Measurements from ENCODE around the gene FHIP1B.

The FHIP1B gene

GRCh38 chr11:6270584-6271246 lies 36.3 kb upstream of the FHIP1B start:
- TF ChIP-seq CEBPB (IDR thresholded peaks at IDR 0.05) (no peak), USF1 (IDR thresholded peaks at IDR 0.05) (no peak), REST (IDR thresholded peaks at IDR 0.05; ENCODE audit: low read depth) (no peak), EP300 (IDR thresholded peaks at IDR 0.05; ENCODE audit: borderline replicate concordance) (no peak), TCF12 (IDR thresholded peaks at IDR 0.05; ENCODE audit: low read depth) (no peak), YY1 (IDR thresholded peaks at IDR 0.05; ENCODE audit: low read depth) (no peak), EGR1 (IDR thresholded peaks at IDR 0.05) (no peak), ZBTB7A (IDR thresholded peaks at IDR 0.05; ENCODE audit: low read depth) (no peak), FOXM1 (IDR thresholded peaks at IDR 0.05; ENCODE audit: borderline replicate concordance, low read depth) (no peak), RAD21 (IDR thresholded peaks at IDR 0.05; ENCODE audit: low read depth) (no peak), CREB1 (IDR thresholded peaks at IDR 0.05; ENCODE audit: low read depth) (no peak), TAF1 (IDR thresholded peaks at IDR 0.05; ENCODE audit: low read depth) (no peak), MAX (IDR thresholded peaks at IDR 0.05) (no peak), NFIC (IDR thresholded peaks at IDR 0.05) (no peak), TEAD4 (IDR thresholded peaks at IDR 0.05) (no peak)

- TF ChIP-seq YY1 (IDR thresholded peaks at IDR 0.05; ENCODE audit: low read depth) = no peak
- TF ChIP-seq CREB1 (IDR thresholded peaks at IDR 0.05; ENCODE audit: low read depth) = no peak
- no peak for TF ChIP-seq CEBPB (IDR thresholded peaks at IDR 0.05)
- no peak for TF ChIP-seq USF1 (IDR thresholded peaks at IDR 0.05)
- TF ChIP-seq FOXM1 (IDR thresholded peaks at IDR 0.05; ENCODE audit: borderline replicate concordance, low read depth) = no peak
- TF ChIP-seq REST (IDR thresholded peaks at IDR 0.05; ENCODE audit: low read depth) = no peak
- TF ChIP-seq NFIC (IDR thresholded peaks at IDR 0.05) = no peak
- TF ChIP-seq TEAD4 (IDR thresholded peaks at IDR 0.05) = no peak
- no peak for TF ChIP-seq TAF1 (IDR thresholded peaks at IDR 0.05; ENCODE audit: low read depth)
- no peak for TF ChIP-seq RAD21 (IDR thresholded peaks at IDR 0.05; ENCODE audit: low read depth)
- TF ChIP-seq TCF12 (IDR thresholded peaks at IDR 0.05; ENCODE audit: low read depth) = no peak
- no peak for TF ChIP-seq EGR1 (IDR thresholded peaks at IDR 0.05)
- TF ChIP-seq MAX (IDR thresholded peaks at IDR 0.05) = no peak
- no peak for TF ChIP-seq ZBTB7A (IDR thresholded peaks at IDR 0.05; ENCODE audit: low read depth)
- TF ChIP-seq EP300 (IDR thresholded peaks at IDR 0.05; ENCODE audit: borderline replicate concordance) = no peak
Measured at GRCh38 chr11:6269994-6270393, 35.6 kb upstream of the FHIP1B start.

- TF ChIP-seq MAX (IDR thresholded peaks at IDR 0.05) (no peak), REST (IDR thresholded peaks at IDR 0.05; ENCODE audit: low read depth) (no peak), YY1 (IDR thresholded peaks at IDR 0.05; ENCODE audit: low read depth) (no peak), NFIC (IDR thresholded peaks at IDR 0.05) (no peak), ZBTB7A (IDR thresholded peaks at IDR 0.05; ENCODE audit: low read depth) (no peak), EP300 (IDR thresholded peaks at IDR 0.05; ENCODE audit: borderline replicate concordance) (no peak), TCF12 (IDR thresholded peaks at IDR 0.05; ENCODE audit: low read depth) (no peak), CREB1 (IDR thresholded peaks at IDR 0.05; ENCODE audit: low read depth) (no peak), TEAD4 (IDR thresholded peaks at IDR 0.05) (no peak), EGR1 (IDR thresholded peaks at IDR 0.05) (no peak), USF1 (IDR thresholded peaks at IDR 0.05) (no peak), TAF1 (IDR thresholded peaks at IDR 0.05; ENCODE audit: low read depth) (no peak), CEBPB (IDR thresholded peaks at IDR 0.05) (no peak), FOXM1 (IDR thresholded peaks at IDR 0.05; ENCODE audit: borderline replicate concordance, low read depth) (no peak), RAD21 (IDR thresholded peaks at IDR 0.05; ENCODE audit: low read depth) (no peak)
Measured at GRCh38 chr11:6268820-6269219, 34.4 kb upstream of the FHIP1B start.

All from Ishikawa (cell line).